ENCODE results near the gene CEACAM20. TPM values are rescaled to one million over a fixed set of nuclear protein-coding genes. Genes with fewer than 3 reads are reported as not detected.
A peak's percentile ranks its signal among the peaks of the same experiment; 100 is the strongest.

CEACAM20 gene
- total and polyA plus RNA-seq, 2 of the 13 experiments (the other 11 are each of a cell fraction or from before 2014, with no cell fraction given): 0.04 TPM; not detected in 1

GRCh38 chr19:44512326-44513298 is 16.9 kb downstream of the CEACAM20 start (continued):
- TF ChIP-seq ZNF646 (CRISPR knock-in tag; IDR thresholded peaks at IDR 0.05): no peak
- TF ChIP-seq HOXA9 (CRISPR knock-in tag; IDR thresholded peaks at IDR 0.05; ENCODE audit: borderline replicate concordance): no peak
- TF ChIP-seq FOXJ3 (CRISPR knock-in tag; IDR thresholded peaks at IDR 0.05; ENCODE audit: borderline replicate concordance): no peak
- TF ChIP-seq ZNF274 (CRISPR knock-in tag; IDR thresholded peaks at IDR 0.05): 0 out of 2 replicates have a peak, but pooled peaks have one; percentile 36
- no peak for TF ChIP-seq ZFP36L2 (CRISPR knock-in tag; IDR thresholded peaks at IDR 0.05)
- TF ChIP-seq, protein P1, sequence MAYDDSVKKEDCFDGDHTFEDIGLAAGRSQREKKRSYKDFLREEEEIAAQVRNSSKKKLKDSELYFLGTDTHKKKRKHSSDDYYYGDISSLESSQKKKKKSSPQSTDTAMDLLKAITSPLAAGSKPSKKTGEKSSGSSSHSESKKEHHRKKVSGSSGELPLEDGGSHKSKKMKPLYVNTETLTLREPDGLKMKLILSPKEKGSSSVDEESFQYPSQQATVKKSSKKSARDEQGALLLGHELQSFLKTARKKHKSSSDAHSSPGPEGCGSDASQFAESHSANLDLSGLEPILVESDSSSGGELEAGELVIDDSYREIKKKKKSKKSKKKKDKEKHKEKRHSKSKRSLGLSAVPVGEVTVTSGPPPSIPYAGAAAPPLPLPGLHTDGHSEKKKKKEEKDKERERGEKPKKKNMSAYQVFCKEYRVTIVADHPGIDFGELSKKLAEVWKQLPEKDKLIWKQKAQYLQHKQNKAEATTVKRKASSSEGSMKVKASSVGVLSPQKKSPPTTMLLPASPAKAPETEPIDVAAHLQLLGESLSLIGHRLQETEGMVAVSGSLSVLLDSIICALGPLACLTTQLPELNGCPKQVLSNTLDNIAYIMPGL (CRISPR knock-in tag; IDR thresholded peaks at IDR 0.05; ENCODE audit: borderline replicate concordance in 1 of 2, low read depth in 1 of 2): no peak
- TF ChIP-seq HNF4G (IDR thresholded peaks at IDR 0.05; ENCODE audit: borderline replicate concordance, low read depth, low read length): no peak
- no peak for TF ChIP-seq HNF4G (CRISPR knock-in tag; IDR thresholded peaks at IDR 0.05; ENCODE audit: borderline replicate concordance, low read depth)
- TF ChIP-seq TEF (CRISPR knock-in tag; IDR thresholded peaks at IDR 0.05): no peak
- TF ChIP-seq, protein P2, sequence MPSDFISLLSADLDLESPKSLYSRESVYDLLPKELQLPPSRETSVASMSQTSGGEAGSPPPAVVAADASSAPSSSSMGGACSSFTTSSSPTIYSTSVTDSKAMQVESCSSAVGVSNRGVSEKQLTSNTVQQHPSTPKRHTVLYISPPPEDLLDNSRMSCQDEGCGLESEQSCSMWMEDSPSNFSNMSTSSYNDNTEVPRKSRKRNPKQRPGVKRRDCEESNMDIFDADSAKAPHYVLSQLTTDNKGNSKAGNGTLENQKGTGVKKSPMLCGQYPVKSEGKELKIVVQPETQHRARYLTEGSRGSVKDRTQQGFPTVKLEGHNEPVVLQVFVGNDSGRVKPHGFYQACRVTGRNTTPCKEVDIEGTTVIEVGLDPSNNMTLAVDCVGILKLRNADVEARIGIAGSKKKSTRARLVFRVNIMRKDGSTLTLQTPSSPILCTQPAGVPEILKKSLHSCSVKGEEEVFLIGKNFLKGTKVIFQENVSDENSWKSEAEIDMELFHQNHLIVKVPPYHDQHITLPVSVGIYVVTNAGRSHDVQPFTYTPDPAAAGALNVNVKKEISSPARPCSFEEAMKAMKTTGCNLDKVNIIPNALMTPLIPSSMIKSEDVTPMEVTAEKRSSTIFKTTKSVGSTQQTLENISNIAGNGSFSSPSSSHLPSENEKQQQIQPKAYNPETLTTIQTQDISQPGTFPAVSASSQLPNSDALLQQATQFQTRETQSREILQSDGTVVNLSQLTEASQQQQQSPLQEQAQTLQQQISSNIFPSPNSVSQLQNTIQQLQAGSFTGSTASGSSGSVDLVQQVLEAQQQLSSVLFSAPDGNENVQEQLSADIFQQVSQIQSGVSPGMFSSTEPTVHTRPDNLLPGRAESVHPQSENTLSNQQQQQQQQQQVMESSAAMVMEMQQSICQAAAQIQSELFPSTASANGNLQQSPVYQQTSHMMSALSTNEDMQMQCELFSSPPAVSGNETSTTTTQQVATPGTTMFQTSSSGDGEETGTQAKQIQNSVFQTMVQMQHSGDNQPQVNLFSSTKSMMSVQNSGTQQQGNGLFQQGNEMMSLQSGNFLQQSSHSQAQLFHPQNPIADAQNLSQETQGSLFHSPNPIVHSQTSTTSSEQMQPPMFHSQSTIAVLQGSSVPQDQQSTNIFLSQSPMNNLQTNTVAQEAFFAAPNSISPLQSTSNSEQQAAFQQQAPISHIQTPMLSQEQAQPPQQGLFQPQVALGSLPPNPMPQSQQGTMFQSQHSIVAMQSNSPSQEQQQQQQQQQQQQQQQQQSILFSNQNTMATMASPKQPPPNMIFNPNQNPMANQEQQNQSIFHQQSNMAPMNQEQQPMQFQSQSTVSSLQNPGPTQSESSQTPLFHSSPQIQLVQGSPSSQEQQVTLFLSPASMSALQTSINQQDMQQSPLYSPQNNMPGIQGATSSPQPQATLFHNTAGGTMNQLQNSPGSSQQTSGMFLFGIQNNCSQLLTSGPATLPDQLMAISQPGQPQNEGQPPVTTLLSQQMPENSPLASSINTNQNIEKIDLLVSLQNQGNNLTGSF (CRISPR knock-in tag; IDR thresholded peaks at IDR 0.05): 0 out of 2 replicates have a peak, but pooled peaks have one; percentile 31
- TF ChIP-seq KLF15 (CRISPR knock-in tag; IDR thresholded peaks at IDR 0.05; ENCODE audit: borderline replicate concordance): no peak
- 0 out of 2 replicates have a peak, but pooled peaks have one; percentile 24 for TF ChIP-seq TEAD2 (CRISPR knock-in tag; IDR thresholded peaks at IDR 0.05)

Data from HepG2 (cell line).